SK-N-SH (cell line): ENCODE results near the gene MYLK3. TPM values are rescaled to one million over a fixed set of nuclear protein-coding genes. Genes with fewer than 3 reads are reported as not detected.

ENCODE experiments used
- CTCF ChIA-PET: fragments of 300-600, 350-600 bp; formaldehyde crosslinking; extraction: SDS; loops from one replicate; lab custom pipeline; 2021; lab: Yijun Ruan, JAX
- POLR2A ChIA-PET: fragments of 350-600 bp; sonication (Branson Sonifier 250); formaldehyde crosslinking; extraction: SDS; loops from one replicate; lab custom pipeline; 2020; ENCODE audit warnings: antibody characterized with exemption, inconsistent platforms; lab: Yijun Ruan, JAX
- DNase-seq: peaks from one replicate; pipeline ENCODE4 v3.0.0; 2012
- H2AFZ ChIP-seq: fragments of 200-600 bp; sonication (generic); 2 replicates; pipeline ENCODE4 v1.8.1; 2016; ENCODE audit warnings: antibody characterized with exemption, mild to moderate bottlenecking, low read depth
- H3F3A ChIP-seq: fragments of 200-600 bp; sonication (generic); replicated peaks from 2 replicates; pipeline ENCODE3; 2016; ENCODE audit warnings: antibody characterized with exemption, mild to moderate bottlenecking; ENCODE audit not compliant: insufficient read depth
- H3K27ac ChIP-seq, 2 experiments: fragments of 200-500 bp in 1 of 2; fragments of 200-600 bp in 1 of 2; sonication (Bioruptor generic) in 1 of 2; sonication (generic), shearing (Covaris generic) in 1 of 2; 2 replicates each; pipeline versions ENCODE4 v1.5.1 to v1.6.1; 2014 to 2016; ENCODE audit warnings: low read depth in 2 of 2, inconsistent platforms in 1 of 2, low read length in 1 of 2, mild to moderate bottlenecking in 1 of 2, mixed read lengths in 1 of 2
- H3K27me3 ChIP-seq: fragments of 200-600 bp; sonication (generic), shearing (Covaris generic); 2 replicates; pipeline ENCODE4 v1.6.1; 2016; ENCODE audit warnings: mixed run types; ENCODE audit not compliant: insufficient read depth
- H3K36me3 ChIP-seq, 2 experiments: fragments of 200-500 bp in 1 of 2; fragments of 200-600 bp in 1 of 2; sonication (Bioruptor generic) in 1 of 2; sonication (generic) in 1 of 2; replicated peaks in 1 of 2; 2 replicates each; pipeline versions ENCODE3 to v1.5.1; 2014 to 2016; ENCODE audit warnings: low read length in 1 of 2, mild to moderate bottlenecking in 1 of 2; ENCODE audit not compliant: insufficient read depth in 2 of 2, control insufficient read depth in 1 of 2
- H3K4me1 ChIP-seq, 2 experiments: fragments of 200-500 bp in 1 of 2; fragments of 200-600 bp in 1 of 2; sonication (Bioruptor generic) in 1 of 2; sonication (generic), shearing (Covaris generic) in 1 of 2; 2 replicates each; pipeline versions ENCODE4 v1.5.1 to v1.6.1; 2014 to 2016; ENCODE audit warnings: low read depth in 1 of 2, low read length in 1 of 2, mixed run types in 1 of 2; ENCODE audit not compliant: insufficient read depth in 2 of 2, control insufficient read depth in 1 of 2
- H3K4me2 ChIP-seq: fragments of 200-600 bp; sonication (generic), shearing (Covaris generic); 2 replicates; pipeline ENCODE4 v1.6.1; 2017; ENCODE audit warnings: mixed run types
- H3K4me3 ChIP-seq, 2 experiments: fragments of 200-500 bp in 1 of 2; fragments of 200-600 bp in 1 of 2; sonication (Bioruptor generic) in 1 of 2; sonication (generic), shearing (Covaris generic) in 1 of 2; 2 replicates each; pipeline versions ENCODE4 v1.5.1 to v1.8.1; 2014 to 2016; ENCODE audit warnings: low read depth in 2 of 2, inconsistent platforms in 1 of 2, low read length in 1 of 2, mild to moderate bottlenecking in 1 of 2, mixed read lengths in 1 of 2, moderate library complexity in 1 of 2
- H3K79me2 ChIP-seq: fragments of 200-600 bp; sonication (generic); 2 replicates; pipeline ENCODE4 v1.8.1; 2017; ENCODE audit warnings: mild to moderate bottlenecking; ENCODE audit not compliant: insufficient read depth
- H3K9ac ChIP-seq: fragments of 200-600 bp; sonication (generic); 2 replicates; pipeline ENCODE4 v1.6.1; 2017; ENCODE audit warnings: mixed run types
- H3K9me2 ChIP-seq: fragments of 200-600 bp; sonication (generic); 2 replicates; pipeline ENCODE4 v1.6.1; 2017; ENCODE audit warnings: mixed run types
- H3K9me3 ChIP-seq: fragments of 200-600 bp; sonication (generic); 2 replicates; pipeline ENCODE4 v1.6.1; 2017; ENCODE audit warnings: mixed run types, mild to moderate bottlenecking, moderate library complexity
- H4K20me1 ChIP-seq: fragments of 200-600 bp; sonication (generic); 2 replicates; pipeline ENCODE4 v1.6.1; 2017; ENCODE audit warnings: mild to moderate bottlenecking, mixed run types; ENCODE audit not compliant: insufficient read depth
- CHD2 ChIP-seq: fragments of 150-350 bp; IDR thresholded peaks from 2 replicates; pipeline ENCODE4 v1.6.1; 2018; ENCODE audit warnings: low read length; ENCODE audit not compliant: partially characterized antibody
- EP300 ChIP-seq, 2 experiments: IDR thresholded peaks; 2 replicates each; pipeline versions ENCODE4 v1.4.0 to v1.6.1; 2012; ENCODE audit warnings: borderline replicate concordance in 1 of 2, low read depth in 1 of 2, low read length in 1 of 2
- EZH2phosphoT487 ChIP-seq: fragments of 200-600 bp; sonication (generic); IDR thresholded peaks from 2 replicates; pipeline ENCODE4 v1.6.1; 2017; ENCODE audit warnings: low read depth, mixed run types, mild to moderate bottlenecking, antibody characterized with exemption, moderate library complexity, borderline replicate concordance
- FOSL2 ChIP-seq: IDR thresholded peaks from 2 replicates; pipeline ENCODE4 v1.4.0; 2012; ENCODE audit warnings: low read depth, mild to moderate bottlenecking, moderate library complexity, borderline replicate concordance
- FOXJ3 ChIP-seq: sonication (generic); formaldehyde crosslinking; IDR thresholded peaks from 2 replicates; pipeline ENCODE4 v1.5.1; 2020; ENCODE audit warnings: mild to moderate bottlenecking, missing genetic modification reagents
- FOXM1 ChIP-seq: IDR thresholded peaks from 2 replicates; pipeline ENCODE4 v1.4.0; 2012; ENCODE audit warnings: low read depth, mild to moderate bottlenecking
- GABPA ChIP-seq: IDR thresholded peaks from 2 replicates; pipeline ENCODE4 v1.4.0; 2012; ENCODE audit warnings: low read depth, mild to moderate bottlenecking
- GATA2 ChIP-seq: sonication (generic); formaldehyde crosslinking; IDR thresholded peaks from 2 replicates; pipeline ENCODE4 v1.5.0; 2020; ENCODE audit warnings: mild to moderate bottlenecking, missing genetic modification reagents
- JUND ChIP-seq: IDR thresholded peaks from 2 replicates; pipeline ENCODE4 v1.4.0; 2012
- MEF2A ChIP-seq: IDR thresholded peaks from 2 replicates; pipeline ENCODE4 v1.4.0; 2012; ENCODE audit warnings: low read depth, borderline replicate concordance
- NFIC ChIP-seq: IDR thresholded peaks from 2 replicates; pipeline ENCODE4 v1.4.0; 2012; ENCODE audit warnings: borderline replicate concordance
- NRF1 ChIP-seq: IDR thresholded peaks from 2 replicates; pipeline ENCODE4 v1.6.1; 2012; ENCODE audit warnings: low read depth, mild to moderate bottlenecking, low read length
- RAD21 ChIP-seq: IDR thresholded peaks from 2 replicates; pipeline ENCODE4 v1.6.1; 2012; ENCODE audit warnings: mild to moderate bottlenecking, low read length
- RXRA ChIP-seq: IDR thresholded peaks from 2 replicates; pipeline ENCODE4 v1.4.0; 2012; ENCODE audit warnings: low read depth, mild to moderate bottlenecking, borderline replicate concordance
- TAF1 ChIP-seq: IDR thresholded peaks from 2 replicates; pipeline ENCODE4 v1.6.1; 2012; ENCODE audit warnings: low read depth, mild to moderate bottlenecking, low read length, moderate library complexity, borderline replicate concordance
- TCF12 ChIP-seq: IDR thresholded peaks from 2 replicates; pipeline ENCODE4 v1.4.0; 2012
- USF1 ChIP-seq: IDR thresholded peaks from 2 replicates; pipeline ENCODE4 v1.4.0; 2012; ENCODE audit warnings: low read depth, borderline replicate concordance
- ZBTB33 ChIP-seq: IDR thresholded peaks from 2 replicates; pipeline ENCODE4 v1.4.0; 2012; ENCODE audit warnings: low read depth, borderline replicate concordance
- WGBS: methylation state at CpG from one replicate; pipeline ENCODE4 v1.1.6; 2017; ENCODE audit warnings: low lambda C conversion rate; 5-methylcytosine and 5-hydroxymethylcytosine counted together
- polyA plus RNA-seq, 3 experiments: library from polyadenylated mRNA; depleted of rRNA; stranded (reverse); fragments of >200 nt; gene quantifications; 2 replicates each; pipeline ENCODE4 v1.2.3, GENCODE V29; 2012
- TF ChIP-seq, protein P1 (sequence below): IDR thresholded peaks from 2 replicates; pipeline ENCODE4 v1.6.1; 2012; ENCODE audit warnings: mild to moderate bottlenecking, low read depth, low read length, moderate library complexity
- TF ChIP-seq, protein P2 (sequence below): fragments of 150-350 bp; IDR thresholded peaks from 2 replicates; pipeline ENCODE4 v1.6.1; 2017; ENCODE audit warnings: antibody characterized with exemption, low read length, low read depth, borderline replicate concordance

MYLK3 gene
- polyA plus RNA-seq, 1 of the 3 experiments (the other 2 are of a cell fraction) = 0.05 TPM

GRCh38 chr16:46730126-46730525 is 18.0 kb downstream of the MYLK3 start:
- Histone ChIP-seq H4K20me1 (no peaks in the 10 kb centered on the region), H3K9ac (no peak overlapping the region), H3K9me3 (0 out of 2 replicates have a peak, but pooled peaks cover 6% of the 10 kb centered on the region), H3K27me3 (no peaks in the 10 kb centered on the region), H3K4me3 (no peak overlapping the region), H3K4me1 (peaks cover 0 to 2% of the 10 kb centered on the region in 2 experiments; a peak in 1 of 4 replicates), H3K9me2 (no peaks in the 10 kb centered on the region), H3K79me2 (no peaks in the 10 kb centered on the region), H3K36me3 (no peaks in the 10 kb centered on the region), H2AFZ (no peak overlapping the region), H3K27ac (no peak overlapping the region), H3F3A (no peaks in the 10 kb centered on the region), H3K4me2 (no peak overlapping the region)
- no peak for TF ChIP-seq FOSL2
- TF ChIP-seq, protein P1, sequence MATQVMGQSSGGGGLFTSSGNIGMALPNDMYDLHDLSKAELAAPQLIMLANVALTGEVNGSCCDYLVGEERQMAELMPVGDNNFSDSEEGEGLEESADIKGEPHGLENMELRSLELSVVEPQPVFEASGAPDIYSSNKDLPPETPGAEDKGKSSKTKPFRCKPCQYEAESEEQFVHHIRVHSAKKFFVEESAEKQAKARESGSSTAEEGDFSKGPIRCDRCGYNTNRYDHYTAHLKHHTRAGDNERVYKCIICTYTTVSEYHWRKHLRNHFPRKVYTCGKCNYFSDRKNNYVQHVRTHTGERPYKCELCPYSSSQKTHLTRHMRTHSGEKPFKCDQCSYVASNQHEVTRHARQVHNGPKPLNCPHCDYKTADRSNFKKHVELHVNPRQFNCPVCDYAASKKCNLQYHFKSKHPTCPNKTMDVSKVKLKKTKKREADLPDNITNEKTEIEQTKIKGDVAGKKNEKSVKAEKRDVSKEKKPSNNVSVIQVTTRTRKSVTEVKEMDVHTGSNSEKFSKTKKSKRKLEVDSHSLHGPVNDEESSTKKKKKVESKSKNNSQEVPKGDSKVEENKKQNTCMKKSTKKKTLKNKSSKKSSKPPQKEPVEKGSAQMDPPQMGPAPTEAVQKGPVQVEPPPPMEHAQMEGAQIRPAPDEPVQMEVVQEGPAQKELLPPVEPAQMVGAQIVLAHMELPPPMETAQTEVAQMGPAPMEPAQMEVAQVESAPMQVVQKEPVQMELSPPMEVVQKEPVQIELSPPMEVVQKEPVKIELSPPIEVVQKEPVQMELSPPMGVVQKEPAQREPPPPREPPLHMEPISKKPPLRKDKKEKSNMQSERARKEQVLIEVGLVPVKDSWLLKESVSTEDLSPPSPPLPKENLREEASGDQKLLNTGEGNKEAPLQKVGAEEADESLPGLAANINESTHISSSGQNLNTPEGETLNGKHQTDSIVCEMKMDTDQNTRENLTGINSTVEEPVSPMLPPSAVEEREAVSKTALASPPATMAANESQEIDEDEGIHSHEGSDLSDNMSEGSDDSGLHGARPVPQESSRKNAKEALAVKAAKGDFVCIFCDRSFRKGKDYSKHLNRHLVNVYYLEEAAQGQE = no peak
- no peak for TF ChIP-seq ZBTB33
- no peak for TF ChIP-seq EZH2phosphoT487
- TF ChIP-seq EP300 (IDR thresholded peaks at IDR 0.05; ENCODE audit: borderline replicate concordance in 1 of 2, low read depth in 1 of 2, low read length in 1 of 2) = no peak
- TF ChIP-seq CHD2 = no peak
- TF ChIP-seq RXRA = no peak
- TF ChIP-seq GATA2 (CRISPR knock-in tag) = no peak
- TF ChIP-seq, protein P2, sequence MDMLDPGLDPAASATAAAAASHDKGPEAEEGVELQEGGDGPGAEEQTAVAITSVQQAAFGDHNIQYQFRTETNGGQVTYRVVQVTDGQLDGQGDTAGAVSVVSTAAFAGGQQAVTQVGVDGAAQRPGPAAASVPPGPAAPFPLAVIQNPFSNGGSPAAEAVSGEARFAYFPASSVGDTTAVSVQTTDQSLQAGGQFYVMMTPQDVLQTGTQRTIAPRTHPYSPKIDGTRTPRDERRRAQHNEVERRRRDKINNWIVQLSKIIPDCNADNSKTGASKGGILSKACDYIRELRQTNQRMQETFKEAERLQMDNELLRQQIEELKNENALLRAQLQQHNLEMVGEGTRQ = no peak
- TF ChIP-seq MEF2A = no peak
- TF ChIP-seq RAD21 = no peak
- TF ChIP-seq FOXJ3 (CRISPR knock-in tag) = no peak
- TF ChIP-seq JUND = no peak
- TF ChIP-seq TAF1 = no peak
- no peak for TF ChIP-seq GABPA
- TF ChIP-seq TCF12 = no peak
- no peak for TF ChIP-seq NRF1
- TF ChIP-seq NFIC = no peak
- TF ChIP-seq USF1 = no peak
- TF ChIP-seq FOXM1 = no peak
- no peak for DNase-seq
- POLR2A ChIA-PET = no interaction called here
- 81% methylated on average over 7 of the region's 8 CpGs for WGBS
- CTCF ChIA-PET = no interaction called here
